OCI-LY7 (cell line): Measurements from ENCODE around the gene TAS1R2. TPM values are rescaled to one million over a fixed set of nuclear protein-coding genes. Genes with fewer than 3 reads are reported as not detected.
"Not testable (repeated sequence)": the region's sequence is repeated elsewhere in the genome, so short reads cannot be mapped to it uniquely, and the experiment has no call there.

Experiments
- BruUV-seq: library from RNA; stranded (reverse); fragments of 400-500 nt; replicated peaks from 2 replicates; lab custom pipeline; 2021; lab: Mats Ljungman, UMichigan
- CTCF ChIA-PET: fragments of 300-600 bp; sonication (Branson Sonifier 250); formaldehyde crosslinking; loops from one replicate; lab custom pipeline; 2022; ENCODE audit warnings: antibody characterized with exemption; ENCODE audit not compliant: unreplicated experiment; lab: Charles Lee
- POLR2A ChIA-PET: fragments of 300-600 bp; sonication (Branson Sonifier 250); formaldehyde crosslinking; loops from one replicate; lab custom pipeline; 2022; ENCODE audit warnings: antibody characterized with exemption; lab: Charles Lee
- DNase-seq: peaks from one replicate; pipeline ENCODE4 v3.0.0-alpha.2; 2015; ENCODE audit warnings: low spot score
- H2AFZ ChIP-seq: fragments of 200-600 bp; sonication (generic), shearing (Covaris generic); 2 replicates; pipeline ENCODE4 v1.6.1; 2014; ENCODE audit warnings: mild to moderate bottlenecking, antibody characterized with exemption, low read length, moderate library complexity
- H3K27ac ChIP-seq: fragments of 200-600 bp; sonication (generic); 2 replicates; pipeline ENCODE4 v1.5.1; 2014; ENCODE audit warnings: mixed run types, low read depth, mild to moderate bottlenecking, moderate library complexity, low read length, inconsistent platforms; ENCODE audit not compliant: poor library complexity, severe bottlenecking
- H3K36me3 ChIP-seq: fragments of 200-600 bp; sonication (generic); 2 replicates; pipeline ENCODE4 v1.6.1; 2014; ENCODE audit warnings: mild to moderate bottlenecking, antibody characterized with exemption, low read length, moderate library complexity, mixed read lengths; ENCODE audit not compliant: insufficient read depth
- H3K4me1 ChIP-seq: fragments of 200-600 bp; sonication (generic); 2 replicates; pipeline ENCODE4 v1.5.1; 2014; ENCODE audit warnings: mild to moderate bottlenecking, low read length; ENCODE audit not compliant: insufficient read depth, poor library complexity, severe bottlenecking
- H3K4me2 ChIP-seq: fragments of 200-600 bp; sonication (generic); 2 replicates; pipeline ENCODE4 v1.6.1; 2014; ENCODE audit warnings: mild to moderate bottlenecking, low read length
- H3K4me3 ChIP-seq: fragments of 200-600 bp; sonication (generic); 2 replicates; pipeline ENCODE4 v1.5.1; 2014; ENCODE audit warnings: mild to moderate bottlenecking, low read depth, low read length; ENCODE audit not compliant: poor library complexity, severe bottlenecking
- H3K79me2 ChIP-seq: fragments of 200-600 bp; sonication (generic); 2 replicates; pipeline ENCODE4 v1.6.1; 2016; ENCODE audit warnings: low read depth, mild to moderate bottlenecking, low read length, moderate library complexity, mixed read lengths; ENCODE audit not compliant: insufficient read depth
- H3K9me2 ChIP-seq: fragments of 200-600 bp; sonication (generic); 2 replicates; pipeline ENCODE4 v1.6.1; 2016; ENCODE audit warnings: mild to moderate bottlenecking, low read length, mixed read lengths; ENCODE audit not compliant: insufficient read depth
- H3K9me3 ChIP-seq: fragments of 200-600 bp; sonication (generic); 2 replicates; pipeline ENCODE4 v1.6.1; 2014; ENCODE audit warnings: mild to moderate bottlenecking, mixed run types, low read length, mixed read lengths
- H4K20me1 ChIP-seq: fragments of 200-600 bp; sonication (generic); 2 replicates; pipeline ENCODE4 v1.6.1; 2014; ENCODE audit warnings: mild to moderate bottlenecking, antibody characterized with exemption, low read length, moderate library complexity, mixed read lengths; ENCODE audit not compliant: insufficient read depth
- CTCF ChIP-seq: fragments of 200-600 bp; sonication (generic); conservative IDR thresholded peaks from 2 replicates; pipeline ENCODE4 v1.5.1; 2014; ENCODE audit warnings: mild to moderate bottlenecking, antibody characterized with exemption, low read length, moderate library complexity, mixed read lengths
- EZH2phosphoT487 ChIP-seq: fragments of 200-600 bp; sonication (generic); IDR thresholded peaks from 2 replicates; pipeline ENCODE4 v1.6.1; 2018; ENCODE audit warnings: low read depth, borderline replicate concordance, mild to moderate bottlenecking, mixed run types, antibody characterized with exemption, low read length, moderate library complexity, mixed read lengths
- intact Hi-C: fragments of 100-400 bp; cut with micrococcal nuclease; formaldehyde crosslinking; loops from one replicate; pipeline ENCODE4 v1.10.0; 2022; ENCODE audit not compliant: unreplicated experiment
- total RNA-seq, 2 experiments: library from RNA; depleted of rRNA in 1 of 2; stranded (reverse); fragments of >200 nt in 1 of 2; shearing (Covaris generic) in 1 of 2; gene quantifications; 2 replicates each; pipeline ENCODE4 v1.2.3, GENCODE V29; 2014 to 2022

TAS1R2 gene
- total RNA-seq, 2 experiments from 2014 or later: not detected

DNA sequence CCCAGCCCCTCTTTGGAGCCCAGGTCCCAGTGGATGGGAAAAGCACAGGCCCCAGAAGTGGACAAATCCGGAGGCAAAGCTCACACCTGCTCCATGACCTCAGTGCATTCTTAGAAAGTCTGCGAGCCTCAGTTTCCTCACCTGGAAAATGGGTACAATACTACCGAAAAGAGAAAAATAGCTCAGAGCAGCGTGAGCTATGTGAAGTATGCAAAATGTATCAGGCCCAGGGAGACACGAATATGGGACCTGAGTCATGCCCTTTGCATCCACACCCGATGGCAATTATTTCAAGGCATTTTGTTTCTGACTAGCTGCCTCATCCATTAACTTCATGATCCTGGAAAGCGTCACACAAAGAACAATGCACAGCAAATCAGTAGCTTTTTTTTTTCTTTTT, 33.7 kb upstream of the TAS1R2 start:
- Histone ChIP-seq H3K9me3 (no peaks in the 10 kb centered on the region), H3K36me3 (no peaks in the 10 kb centered on the region), H3K79me2 (no peaks in the 10 kb centered on the region), H3K9me2 (no peaks in the 10 kb centered on the region), H3K27ac (no peak overlapping the region), H2AFZ (no peak overlapping the region), H4K20me1 (no peaks in the 10 kb centered on the region), H3K4me1 (no peaks in the 10 kb centered on the region), H3K4me2 (no peak overlapping the region), H3K4me3 (no peak overlapping the region)
- TF ChIP-seq EZH2phosphoT487: no peak
- TF ChIP-seq CTCF: no peak
- ChIA-PET CTCF (interaction anchor here (0.7 to 1.0 kb wide), 2 partner anchors 8 to 9 kb away, joined by 3 to 4 read pairs; no protein-coding TSS in a partner anchor), POLR2A (interaction anchor here (0.7 kb wide), 1 partner anchor 10 kb away, joined by 3 read pairs; the partner anchor contains the start of gene ALDH4A1)
- no peak for DNase-seq
- intact Hi-C loops: no loop called here
- BruUV-seq: no TSS peak

DNA sequence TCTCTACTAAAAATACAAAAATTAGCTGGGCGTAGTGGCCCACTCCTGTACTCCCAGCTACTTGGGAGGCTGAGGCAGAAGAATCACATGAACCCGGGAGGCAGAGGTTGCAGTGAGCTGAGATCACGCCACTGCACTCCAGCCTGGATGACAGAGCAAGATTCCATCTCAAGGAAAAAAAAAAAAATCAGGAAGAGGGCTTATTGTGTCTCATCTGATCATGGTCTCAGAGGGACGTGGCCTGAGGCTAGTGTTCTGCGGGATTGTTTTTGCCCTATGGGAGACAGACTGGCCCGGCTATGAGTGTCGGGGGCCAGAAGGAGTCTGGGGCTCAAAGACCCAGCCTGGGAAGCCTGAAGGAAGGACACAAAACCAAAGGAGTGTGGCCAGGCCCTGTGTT, 32.4 kb upstream of the TAS1R2 start:
- H2AFZ ChIP-seq, POLR2A ChIA-PET, H3K4me3 ChIP-seq, H4K20me1 ChIP-seq, CTCF ChIA-PET, DNase-seq, H3K9me3 ChIP-seq, H3K36me3 ChIP-seq, BruUV-seq, H3K79me2 ChIP-seq, H3K27ac ChIP-seq, intact Hi-C loops, H3K4me1 ChIP-seq, H3K4me2 ChIP-seq, H3K9me2 ChIP-seq: not testable (repeated sequence)

DNA sequence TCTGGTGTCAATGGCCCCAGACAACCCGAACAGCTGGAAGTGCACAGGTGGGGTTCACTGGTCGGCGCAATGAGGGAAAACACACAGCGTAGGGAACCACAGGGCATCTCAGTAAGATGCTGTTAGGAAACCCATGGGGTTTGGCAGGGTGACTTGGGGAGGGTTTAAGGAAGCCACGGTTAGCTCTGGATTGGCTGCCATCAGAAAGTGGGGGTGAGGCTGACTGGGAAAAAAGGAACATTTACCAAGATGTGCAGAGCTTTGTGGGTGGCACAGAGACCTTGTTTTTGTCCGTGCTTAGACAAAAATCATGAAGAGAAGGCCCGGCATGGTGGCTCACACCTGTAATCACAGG, 31.9 kb upstream of the TAS1R2 start:
- Histone ChIP-seq H3K9me3 (no peaks in the 10 kb centered on the region), H4K20me1 (no peaks in the 10 kb centered on the region), H3K4me1 (no peaks in the 10 kb centered on the region), H2AFZ (no peak overlapping the region), H3K36me3 (no peaks in the 10 kb centered on the region), H3K4me3 (no peak overlapping the region), H3K27ac (no peak overlapping the region), H3K9me2 (no peaks in the 10 kb centered on the region), H3K4me2 (no peak overlapping the region), H3K79me2 (no peaks in the 10 kb centered on the region)
- intact Hi-C loops: no loop called here
- DNase-seq: no peak
- TF ChIP-seq EZH2phosphoT487 (no peak), CTCF (no peak)
- BruUV-seq: no TSS peak
- POLR2A ChIA-PET: no interaction called here
- CTCF ChIA-PET: no interaction called here
